ENCODE data around the gene SGCB.
"Not testable (repeated sequence)": the region's sequence is repeated elsewhere in the genome, so short reads cannot be mapped to it uniquely, and the experiment has no call there.

The SGCB gene, protein sequence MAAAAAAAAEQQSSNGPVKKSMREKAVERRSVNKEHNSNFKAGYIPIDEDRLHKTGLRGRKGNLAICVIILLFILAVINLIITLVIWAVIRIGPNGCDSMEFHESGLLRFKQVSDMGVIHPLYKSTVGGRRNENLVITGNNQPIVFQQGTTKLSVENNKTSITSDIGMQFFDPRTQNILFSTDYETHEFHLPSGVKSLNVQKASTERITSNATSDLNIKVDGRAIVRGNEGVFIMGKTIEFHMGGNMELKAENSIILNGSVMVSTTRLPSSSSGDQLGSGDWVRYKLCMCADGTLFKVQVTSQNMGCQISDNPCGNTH

DNA sequence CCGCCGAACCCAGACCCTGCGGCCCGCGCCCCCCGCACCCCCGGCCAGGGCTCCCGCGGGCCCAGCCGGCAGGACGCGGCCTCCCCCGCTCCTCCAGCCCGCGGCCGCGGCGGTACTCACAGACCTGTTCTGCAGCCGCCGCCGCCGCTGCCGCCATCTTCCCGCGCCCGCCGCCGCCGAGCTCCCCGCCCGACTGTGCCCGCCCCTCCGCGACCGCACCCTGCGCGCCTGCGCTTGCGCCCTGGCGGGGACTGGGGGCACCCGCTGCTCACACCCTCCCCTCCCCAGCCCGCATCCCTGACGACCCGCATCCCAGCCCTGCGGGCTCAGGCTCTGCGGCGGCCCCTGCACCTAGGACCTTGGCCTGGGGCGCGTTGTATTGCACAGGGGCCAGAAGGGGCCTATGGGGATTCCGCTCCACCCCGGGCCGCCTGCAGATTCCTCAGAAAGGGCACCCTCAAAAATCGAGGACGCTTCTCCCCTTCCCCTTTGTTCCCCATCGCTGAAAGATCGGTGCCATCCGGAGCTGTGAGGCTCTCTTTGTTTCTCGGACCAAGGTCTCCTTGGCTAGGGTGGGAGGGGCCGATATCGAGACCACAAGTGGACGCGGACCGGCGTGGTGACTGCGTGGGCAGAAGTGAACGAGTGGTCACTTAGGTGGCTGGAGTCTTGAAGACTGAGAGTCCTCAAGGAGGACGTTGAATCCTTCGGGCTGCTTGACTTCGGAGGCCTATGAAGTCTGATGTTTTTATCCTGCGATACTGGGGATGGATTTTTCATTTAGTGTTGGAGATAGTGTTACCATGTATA, at the start of gene SGCB:
TSS of gene SGCB (minus strand) at position 197 of the 810 bp plus-strand sequence. CDS start at position 157, 40 bp downstream.
- Histone ChIP-seq H3K27ac (ENCODE audit: low read depth, low read length) (no peak within 1 kb of the TSS), H3K4me3 (ENCODE audit: insufficient read depth, low read length, poor library complexity, severe bottlenecking) (peak within 1 kb of the TSS; percentile 65), H3K9me2 (replicated peaks; ENCODE audit: insufficient read depth, low read length) (no peaks in the 10 kb centered on the region), H3K36me3 (ENCODE audit: low read length) (no peaks in the 10 kb centered on the region), H3K9ac (ENCODE audit: low read length) (peak within 1 kb of the TSS; percentile 64), H3K27me3 (ENCODE audit: low read length) (no peaks in the 10 kb centered on the region), H3K79me2 (ENCODE audit: insufficient read depth, low read length) (peaks cover 4% of the 10 kb centered on the region; the same call in 1 of the 2 replicates), H4K20me1 (ENCODE audit: low read depth, low read length) (no peaks in the 10 kb centered on the region), H3F3A (ENCODE audit: insufficient read depth) (no peaks in the 10 kb centered on the region), H2AFZ (ENCODE audit: low read depth, low read length, severe bottlenecking) (peak within 1 kb of the TSS; percentile 100), H3K4me2 (ENCODE audit: low read depth, low read length, poor library complexity, severe bottlenecking) (peak within 1 kb of the TSS; percentile 79), H3K9me3 (ENCODE audit: insufficient read depth, low read length) (no peaks in the 10 kb centered on the region)
- TF ChIP-seq EZH2phosphoT487 (conservative IDR thresholded peaks at IDR 0.05; ENCODE audit: low read length), result no peak
- TF ChIP-seq, protein P1, sequence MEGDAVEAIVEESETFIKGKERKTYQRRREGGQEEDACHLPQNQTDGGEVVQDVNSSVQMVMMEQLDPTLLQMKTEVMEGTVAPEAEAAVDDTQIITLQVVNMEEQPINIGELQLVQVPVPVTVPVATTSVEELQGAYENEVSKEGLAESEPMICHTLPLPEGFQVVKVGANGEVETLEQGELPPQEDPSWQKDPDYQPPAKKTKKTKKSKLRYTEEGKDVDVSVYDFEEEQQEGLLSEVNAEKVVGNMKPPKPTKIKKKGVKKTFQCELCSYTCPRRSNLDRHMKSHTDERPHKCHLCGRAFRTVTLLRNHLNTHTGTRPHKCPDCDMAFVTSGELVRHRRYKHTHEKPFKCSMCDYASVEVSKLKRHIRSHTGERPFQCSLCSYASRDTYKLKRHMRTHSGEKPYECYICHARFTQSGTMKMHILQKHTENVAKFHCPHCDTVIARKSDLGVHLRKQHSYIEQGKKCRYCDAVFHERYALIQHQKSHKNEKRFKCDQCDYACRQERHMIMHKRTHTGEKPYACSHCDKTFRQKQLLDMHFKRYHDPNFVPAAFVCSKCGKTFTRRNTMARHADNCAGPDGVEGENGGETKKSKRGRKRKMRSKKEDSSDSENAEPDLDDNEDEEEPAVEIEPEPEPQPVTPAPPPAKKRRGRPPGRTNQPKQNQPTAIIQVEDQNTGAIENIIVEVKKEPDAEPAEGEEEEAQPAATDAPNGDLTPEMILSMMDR (IDR thresholded peaks at IDR 0.05; ENCODE audit: insufficient read depth, low read length, poor library complexity, severe bottlenecking), result no peak

DNA sequence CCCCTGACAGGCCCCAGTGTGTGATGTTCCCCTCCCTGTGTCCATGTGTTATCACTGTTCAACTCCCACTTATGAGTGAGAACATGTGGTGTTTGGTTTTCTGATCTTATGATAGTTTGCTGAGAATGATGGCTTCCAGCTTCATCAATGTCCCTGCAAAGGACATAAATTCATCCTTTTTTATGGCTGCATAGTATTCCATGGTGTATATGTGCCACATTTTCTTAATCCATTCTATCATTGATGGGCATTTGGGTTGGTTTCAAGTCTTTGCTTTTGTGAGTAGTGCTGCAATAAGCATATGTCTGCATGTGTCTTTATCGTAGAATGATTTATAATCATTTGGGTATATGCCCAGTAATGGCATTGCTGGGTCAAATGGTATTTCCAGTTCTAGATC, 48.3 kb upstream of the SGCB start:
- not testable (repeated sequence) for H3K36me3 ChIP-seq (ENCODE audit: low read length)

GRCh38 chr4:52081216-52081615, 43.1 kb upstream of the SGCB start:
- H4K20me1 ChIP-seq (ENCODE audit: low read depth, low read length), result no peaks in the 10 kb centered on the region
- no peak overlapping the region for H3K4me3 ChIP-seq (ENCODE audit: insufficient read depth, low read length, poor library complexity, severe bottlenecking)
- no peaks in the 10 kb centered on the region for H3K36me3 ChIP-seq (ENCODE audit: low read length)
- no peaks in the 10 kb centered on the region for H3K27me3 ChIP-seq (ENCODE audit: low read length)
- no peaks in the 10 kb centered on the region for H3K79me2 ChIP-seq (ENCODE audit: insufficient read depth, low read length)
- H3K9me3 ChIP-seq (ENCODE audit: insufficient read depth, low read length), result no peaks in the 10 kb centered on the region
- TF ChIP-seq, protein P1 (IDR thresholded peaks at IDR 0.05; ENCODE audit: insufficient read depth, low read length, poor library complexity, severe bottlenecking), result no peak
- no peak for TF ChIP-seq EZH2phosphoT487 (conservative IDR thresholded peaks at IDR 0.05; ENCODE audit: low read length)
- no peak overlapping the region for H3K4me2 ChIP-seq (ENCODE audit: low read depth, low read length, poor library complexity, severe bottlenecking)
- no peak overlapping the region for H3K27ac ChIP-seq (ENCODE audit: low read depth, low read length)
- H3F3A ChIP-seq (ENCODE audit: insufficient read depth), result no peaks in the 10 kb centered on the region
- H3K9me2 ChIP-seq (replicated peaks; ENCODE audit: insufficient read depth, low read length), result no peaks in the 10 kb centered on the region; the same call in 1 of the 2 replicates
- no peak overlapping the region for H2AFZ ChIP-seq (ENCODE audit: low read depth, low read length, severe bottlenecking)
- no peak overlapping the region for H3K9ac ChIP-seq (ENCODE audit: low read length)

More for the DNA sequence above, 48.3 kb upstream of the SGCB start:
- not testable (repeated sequence) for H3F3A ChIP-seq (ENCODE audit: insufficient read depth); H3K9ac ChIP-seq (ENCODE audit: low read length); H2AFZ ChIP-seq (ENCODE audit: low read depth, low read length, severe bottlenecking); H3K79me2 ChIP-seq (ENCODE audit: insufficient read depth, low read length); H3K9me2 ChIP-seq (replicated peaks; ENCODE audit: insufficient read depth, low read length); H3K27ac ChIP-seq (ENCODE audit: low read depth, low read length); H3K4me2 ChIP-seq (ENCODE audit: low read depth, low read length, poor library complexity, severe bottlenecking); H3K9me3 ChIP-seq (ENCODE audit: insufficient read depth, low read length); H4K20me1 ChIP-seq (ENCODE audit: low read depth, low read length); H3K27me3 ChIP-seq (ENCODE audit: low read length); H3K4me3 ChIP-seq (ENCODE audit: insufficient read depth, low read length, poor library complexity, severe bottlenecking)

All from SU-DHL-6 (cell line).